ENCODE measurements around the gene GRK6. TPM values are rescaled to one million over a fixed set of nuclear protein-coding genes. Genes with fewer than 3 reads are reported as not detected.

GRK6 gene
- total and polyA plus RNA-seq, 9 of the 15 experiments (the other 6 are each of a cell fraction or from before 2014, with no cell fraction given) = 0.63 to 122 (median 44.5) TPM

- H2AFZ ChIP-seq (ENCODE audit: low read depth, low read length) = no peak overlapping the region
- BruUV-seq (replicated peaks) = no TSS peak
- H3K36me3 ChIP-seq (ENCODE audit: control insufficient read depth, insufficient read depth, low read length) = no peaks in the 10 kb centered on the region
- no peak for ATAC-seq
- H3K4me3 ChIP-seq = no peak overlapping the region
- peak overlapping the region in 1 of 2 experiments; percentile 67; a peak in 1 of 4 replicates for H3K9ac ChIP-seq (ENCODE audit: insufficient read depth in 1 of 2, low read depth in 2 of 2, low read length in 2 of 2)
- H3K9me3 ChIP-seq (replicated peaks; ENCODE audit: control insufficient read depth, insufficient read depth, low read depth, low read length) = no peaks in the 10 kb centered on the region
- H3K79me2 ChIP-seq (ENCODE audit: control insufficient read depth, insufficient read depth, low read length) = no peaks in the 10 kb centered on the region; the same call in 2 of the 3 replicates
- H3K27me3 ChIP-seq (ENCODE audit: control insufficient read depth in 2 of 2, insufficient read depth in 2 of 2, low read length in 2 of 2) = no peaks in the 10 kb centered on the region
- in situ Hi-C loops (cut with MboI) = loop anchor here (5.0 to 10.0 kb wide), 2 partner anchors 57 to 335 kb away; no protein-coding TSS in a partner anchor
- no peak overlapping the region for H3K27ac ChIP-seq (ENCODE audit: extremely low read depth, low read depth, low read length)
- 60% methylated on average over 18 of the region's 18 CpGs for WGBS (ENCODE audit: insufficient coverage, low coverage, missing lambda C conversion rate)
- TF ChIP-seq NFRKB (IDR thresholded peaks at IDR 0.05; ENCODE audit: low read depth) (no peak), ZNF551 (CRISPR knock-in tag; IDR thresholded peaks at IDR 0.05) (no peak), E2F5 (CRISPR knock-in tag; IDR thresholded peaks at IDR 0.05) (no peak), KLF16 (IDR thresholded peaks at IDR 0.05) (no peak), POLR2G (IDR thresholded peaks at IDR 0.05; ENCODE audit: low read depth, low read length) (peak; percentile 66), XRCC5 (IDR thresholded peaks at IDR 0.05; ENCODE audit: low read depth, low read length) (no peak), ZNF134 (CRISPR knock-in tag; conservative IDR thresholded peaks at IDR 0.05) (no peak), MAZ (CRISPR knock-in tag; conservative IDR thresholded peaks at IDR 0.05 in 1 of 2, IDR thresholded peaks at IDR 0.05 in 1 of 2) (no peak), E2F4 (CRISPR knock-in tag; IDR thresholded peaks at IDR 0.05; ENCODE audit: low read depth) (no peak), NR2C2 (CRISPR knock-in tag; IDR thresholded peaks at IDR 0.05) (0 out of 2 replicates have a peak, but pooled peaks have one; percentile 32), NR2C2 (tag; IDR thresholded peaks at IDR 0.05) (no peak), ETS2 (tag; IDR thresholded peaks at IDR 0.05; ENCODE audit: borderline replicate concordance, poor library complexity, severe bottlenecking) (no peak), ARID3A (IDR thresholded peaks at IDR 0.05; ENCODE audit: borderline replicate concordance, low read depth, low read length) (no peak)
- H3K4me1 ChIP-seq (replicated peaks in 1 of 2; ENCODE audit: control insufficient read depth in 2 of 2, insufficient read depth in 2 of 2, low read length in 2 of 2) = peaks cover 19 to 48% of the 10 kb centered on the region in 2 experiments
- CTCF ChIA-PET (ENCODE audit: low intra/inter-chr PET ratio) = no interaction called here
- no peak for FAIRE-seq
- intact Hi-C loops (cut with micrococcal nuclease) = no loop called here
- H3K9me1 ChIP-seq (ENCODE audit: control insufficient read depth, insufficient read depth, low read length) = no peaks in the 10 kb centered on the region
- no peak overlapping the region for H3K4me2 ChIP-seq (ENCODE audit: insufficient read depth, low read length)
- POLR2A ChIA-PET = interaction anchor here (0.6 to 11.8 kb wide), 9 partner anchors 10 to 141 kb away, joined by 3 to 210 read pairs (median 3); partner anchors contain the start of genes GRK6 and PDLIM7
- DNase-seq (ENCODE audit: extremely low read depth in 1 of 4, low spot score in 3 of 4) = no peak
- peaks cover 20% of the 10 kb centered on the region for H4K20me1 ChIP-seq (replicated peaks; ENCODE audit: control insufficient read depth, insufficient read depth, low read length)
These were observed 22.9 kb downstream of the GRK6 start for GRCh38 chr5:177449140-177450061.

All from K562 (cell line).